ENCODE data around the gene ADAMTS12.

GRCh38 chr5:33611877-33612276 is 279.9 kb downstream of the ADAMTS12 start:
- TF ChIP-seq CTCF (IDR thresholded peaks at IDR 0.05) (no peak), ZFX (IDR thresholded peaks at IDR 0.05; ENCODE audit: borderline replicate concordance) (no peak)
